Activated T-helper 2 cell treated with anti-CD3 and anti-CD28 coated beads, Interferon-gamma antibody, Interleukin-2, Interleukin-4, amounts not matched to agents 10 μg/mL and 5 μg/mL and 100 μg/mL, durations not matched to agents 14 hours and 24 hours and 36 hours (primary cell): ENCODE data around the gene LDAF1. TPM values are rescaled to one million over a fixed set of nuclear protein-coding genes. Genes with fewer than 3 reads are reported as not detected.
"Not testable (repeated sequence)": the region's sequence is repeated elsewhere in the genome, so short reads cannot be mapped to it uniquely, and the experiment has no call there.

Source experiments
- DNase-seq: peaks from one replicate; pipeline ENCODE4 v3.0.0; 2021; ENCODE audit warnings: low spot score
- H3K27ac Mint-ChIP-seq: one replicate; pipeline ENCODE4 v1.8.0; 2021; ENCODE audit warnings: mixed read lengths
- H3K27me3 Mint-ChIP-seq: one replicate; pipeline ENCODE4 v1.8.0; 2021; ENCODE audit warnings: low read depth, mixed read lengths
- H3K36me3 Mint-ChIP-seq: one replicate; pipeline ENCODE4 v1.8.0; 2021; ENCODE audit warnings: low read depth, mixed read lengths
- H3K4me1 Mint-ChIP-seq: one replicate; pipeline ENCODE4 v1.8.0; 2021; ENCODE audit warnings: low read depth, mixed read lengths
- H3K4me3 Mint-ChIP-seq: one replicate; pipeline ENCODE4 v1.8.0; 2021; ENCODE audit warnings: low read depth, mild to moderate bottlenecking, moderate library complexity, mixed read lengths
- H3K9me3 Mint-ChIP-seq: one replicate; pipeline ENCODE4 v1.8.0; 2021; ENCODE audit warnings: mixed read lengths
- intact Hi-C: fragments of 100-400 bp; cut with micrococcal nuclease; formaldehyde crosslinking; loops from one replicate; pipeline ENCODE4 v1.15.1; 2023
- total RNA-seq: library from RNA; stranded (reverse); gene quantifications from 2 replicates; pipeline ENCODE4 v1.2.3, GENCODE V29; 2022

The LDAF1 gene
- total RNA-seq = 10.4 and 10.5 TPM in 2 replicates

GRCh38 chr16:21158208-21159110, at the start of gene LDAF1:
LDAF1 (plus strand) TSS chr16:21158674; CDS start chr16:21161183, 2,509 bp downstream.
- peaks cover 22% of the 10 kb centered on the region for H3K36me3 Mint-ChIP-seq
- H3K4me1 Mint-ChIP-seq = peaks cover 19% of the 10 kb centered on the region
- H3K27ac Mint-ChIP-seq = peak within 1 kb of the TSS; percentile 53
- DNase-seq = peak; percentile 73
- H3K9me3 Mint-ChIP-seq = no peaks in the 10 kb centered on the region
- intact Hi-C loops = loop anchor here (10.0 kb wide), 1 partner anchor 314 kb away; no protein-coding TSS in a partner anchor
- no peaks in the 10 kb centered on the region for H3K27me3 Mint-ChIP-seq
- peak within 1 kb of the TSS; percentile 89 for H3K4me3 Mint-ChIP-seq

GRCh38 chr16:21115551-21115950, 42.9 kb upstream of the LDAF1 start:
- DNase-seq, H3K9me3 Mint-ChIP-seq, H3K36me3 Mint-ChIP-seq, intact Hi-C loops, H3K27ac Mint-ChIP-seq, H3K27me3 Mint-ChIP-seq, H3K4me1 Mint-ChIP-seq, H3K4me3 Mint-ChIP-seq: not testable (repeated sequence)

- Mint-ChIP-seq H3K4me3 (peak overlapping the region; percentile 64), H3K27me3 (peaks cover 4% of the 10 kb centered on the region), H3K9me3 (peaks cover 10% of the 10 kb centered on the region), H3K27ac (no peak overlapping the region), H3K4me1 (peaks cover 2% of the 10 kb centered on the region), H3K36me3 (no peaks in the 10 kb centered on the region)
- no peak for DNase-seq
- intact Hi-C loops = no loop called here
These were observed 42.3 kb upstream of the LDAF1 start for GRCh38 chr16:21116148-21116693.

- intact Hi-C loops = no loop called here
These were observed 40.9 kb upstream of the LDAF1 start for GRCh38 chr16:21117567-21117966.

GRCh38 chr16:21120976-21121520, 37.4 kb upstream of the LDAF1 start:
- H3K36me3 Mint-ChIP-seq = no peaks in the 10 kb centered on the region
- H3K9me3 Mint-ChIP-seq = peaks cover 9% of the 10 kb centered on the region
- no peak for DNase-seq
- no peak overlapping the region for H3K4me3 Mint-ChIP-seq
- H3K27ac Mint-ChIP-seq = no peak overlapping the region
- peaks cover 2% of the 10 kb centered on the region for H3K27me3 Mint-ChIP-seq
- intact Hi-C loops = no loop called here
- H3K4me1 Mint-ChIP-seq = peaks cover 2% of the 10 kb centered on the region

More at GRCh38 chr16:21117567-21117966, 40.9 kb upstream of the LDAF1 start:
- Mint-ChIP-seq H3K36me3 (no peaks in the 10 kb centered on the region), H3K27me3 (peaks cover 2% of the 10 kb centered on the region), H3K4me1 (peaks cover 2% of the 10 kb centered on the region), H3K4me3 (no peak overlapping the region), H3K9me3 (peaks cover 10% of the 10 kb centered on the region), H3K27ac (no peak overlapping the region)
- no peak for DNase-seq

- no peaks in the 10 kb centered on the region for H3K36me3 Mint-ChIP-seq
- no peaks in the 10 kb centered on the region for H3K4me1 Mint-ChIP-seq
- H3K27me3 Mint-ChIP-seq = peaks cover 2% of the 10 kb centered on the region
- no peak for DNase-seq
- H3K4me3 Mint-ChIP-seq = no peak overlapping the region
- intact Hi-C loops = no loop called here
- H3K9me3 Mint-ChIP-seq = no peaks in the 10 kb centered on the region
- H3K27ac Mint-ChIP-seq = no peak overlapping the region
These were observed 33.3 kb upstream of the LDAF1 start for GRCh38 chr16:21125191-21125590.

GRCh38 chr16:21126518-21126917, 32.0 kb upstream of the LDAF1 start:
- no peak for DNase-seq
- no peaks in the 10 kb centered on the region for H3K9me3 Mint-ChIP-seq
- peaks cover 2% of the 10 kb centered on the region for H3K27me3 Mint-ChIP-seq
- no peak overlapping the region for H3K4me3 Mint-ChIP-seq
- no peaks in the 10 kb centered on the region for H3K36me3 Mint-ChIP-seq
- H3K4me1 Mint-ChIP-seq = no peaks in the 10 kb centered on the region
- H3K27ac Mint-ChIP-seq = no peak overlapping the region
- intact Hi-C loops = no loop called here

- Mint-ChIP-seq H3K27me3 (peaks cover 2% of the 10 kb centered on the region), H3K27ac (no peak overlapping the region), H3K4me1 (no peaks in the 10 kb centered on the region), H3K9me3 (no peaks in the 10 kb centered on the region), H3K36me3 (no peaks in the 10 kb centered on the region), H3K4me3 (no peak overlapping the region)
- intact Hi-C loops = no loop called here
- DNase-seq = no peak
These were observed 29.5 kb upstream of the LDAF1 start for GRCh38 chr16:21128991-21129390.

GRCh38 chr16:21130811-21131210, 27.7 kb upstream of the LDAF1 start:
- H3K9me3 Mint-ChIP-seq = no peaks in the 10 kb centered on the region
- H3K27me3 Mint-ChIP-seq = no peaks in the 10 kb centered on the region
- intact Hi-C loops = no loop called here
- H3K27ac Mint-ChIP-seq = no peak overlapping the region
- no peaks in the 10 kb centered on the region for H3K4me1 Mint-ChIP-seq
- H3K4me3 Mint-ChIP-seq = no peak overlapping the region
- no peak for DNase-seq
- no peaks in the 10 kb centered on the region for H3K36me3 Mint-ChIP-seq

- intact Hi-C loops = no loop called here
- Mint-ChIP-seq H3K27me3 (no peaks in the 10 kb centered on the region), H3K4me3 (no peak overlapping the region), H3K4me1 (no peaks in the 10 kb centered on the region), H3K36me3 (no peaks in the 10 kb centered on the region), H3K27ac (no peak overlapping the region), H3K9me3 (no peaks in the 10 kb centered on the region)
- DNase-seq = no peak
These were observed 24.4 kb upstream of the LDAF1 start for GRCh38 chr16:21134053-21134452.

GRCh38 chr16:21145738-21146137, 12.7 kb upstream of the LDAF1 start:
- H3K27me3 Mint-ChIP-seq = peaks cover 21% of the 10 kb centered on the region
- H3K4me3 Mint-ChIP-seq = no peak overlapping the region
- H3K4me1 Mint-ChIP-seq = no peaks in the 10 kb centered on the region
- no peaks in the 10 kb centered on the region for H3K36me3 Mint-ChIP-seq
- no peaks in the 10 kb centered on the region for H3K9me3 Mint-ChIP-seq
- no peak for DNase-seq
- no peak overlapping the region for H3K27ac Mint-ChIP-seq
- intact Hi-C loops = no loop called here

- H3K4me1 Mint-ChIP-seq = no peaks in the 10 kb centered on the region
- intact Hi-C loops = loop anchor here (10.0 kb wide), 1 partner anchor 306 kb away; no protein-coding TSS in a partner anchor
- H3K9me3 Mint-ChIP-seq = no peaks in the 10 kb centered on the region
- no peak for DNase-seq
- no peak within 1 kb of the TSS for H3K4me3 Mint-ChIP-seq
- no peak within 1 kb of the TSS for H3K27ac Mint-ChIP-seq
- H3K36me3 Mint-ChIP-seq = no peaks in the 10 kb centered on the region
- peaks cover 19% of the 10 kb centered on the region for H3K27me3 Mint-ChIP-seq
These were observed 8.0 kb upstream of the LDAF1 start, which contains the start of gene DNAH3 for GRCh38 chr16:21150375-21151001. DNAH3 (minus strand) TSS chr16:21150846; CDS start chr16:21150319, 527 bp downstream.
